HepG2 (cell line): Measurements from ENCODE around the gene OGG1. TPM values are rescaled to one million over a fixed set of nuclear protein-coding genes. Genes with fewer than 3 reads are reported as not detected.
A peak's percentile ranks its signal among the peaks of the same experiment; 100 is the strongest.

Experiments
- FIP1L1 ChIP-seq: fragments of 200-400 bp; formaldehyde crosslinking; IDR thresholded peaks from 2 replicates; pipeline ENCODE4 v1.6.1; 2018; ENCODE audit warnings: low read depth, mild to moderate bottlenecking, low read length, moderate library complexity, borderline replicate concordance; ENCODE audit not compliant: insufficient read depth
- FOXC1 ChIP-seq: sonication (generic); formaldehyde crosslinking; IDR thresholded peaks from 2 replicates; pipeline ENCODE4 v1.8.0; 2022; ENCODE audit warnings: mild to moderate bottlenecking, missing genetic modification reagents, borderline replicate concordance
- GFI1 ChIP-seq: sonication (generic); formaldehyde crosslinking; IDR thresholded peaks from 2 replicates; pipeline ENCODE4 v1.5.0; 2020; ENCODE audit warnings: missing genetic modification reagents, mild to moderate bottlenecking, borderline replicate concordance
- HDAC6 ChIP-seq: fragments of 200-600 bp; sonication (generic); IDR thresholded peaks from 2 replicates; pipeline ENCODE4 v1.7.0; 2017; ENCODE audit warnings: mild to moderate bottlenecking, antibody characterized with exemption, low read length, low read depth
- HNF4G ChIP-seq, 2 experiments: sonication (generic) in 1 of 2; formaldehyde crosslinking in 1 of 2; IDR thresholded peaks; 2 replicates each; pipeline versions ENCODE4 v1.4.0 to v1.6.1; 2011 to 2020; ENCODE audit warnings: borderline replicate concordance in 2 of 2, low read depth in 2 of 2, mild to moderate bottlenecking in 2 of 2, low read length in 1 of 2, missing genetic modification reagents in 1 of 2, moderate library complexity in 1 of 2
- ISX ChIP-seq: sonication (generic); formaldehyde crosslinking; conservative IDR thresholded peaks from 2 replicates; pipeline ENCODE4 v1.5.0; 2020; ENCODE audit warnings: missing genetic modification reagents
- MNT ChIP-seq: fragments of 450-650 bp; IDR thresholded peaks from 2 replicates; pipeline ENCODE4 v1.6.1; 2016
- PRPF4 ChIP-seq: fragments of 200-400 bp; formaldehyde crosslinking; IDR thresholded peaks from 2 replicates; pipeline ENCODE4 v1.6.1; 2016; ENCODE audit warnings: low read length, low read depth; ENCODE audit not compliant: poor library complexity, severe bottlenecking
- STAG1 ChIP-seq: sonication (generic); formaldehyde crosslinking; IDR thresholded peaks from 2 replicates; pipeline ENCODE4 v1.4.0; 2020; ENCODE audit warnings: missing genetic modification reagents
- ZFY ChIP-seq: sonication (generic); formaldehyde crosslinking; IDR thresholded peaks from 2 replicates; pipeline ENCODE4 v1.4.0; 2020; ENCODE audit warnings: missing genetic modification reagents
- ZMYM2 ChIP-seq: sonication (generic); formaldehyde crosslinking; IDR thresholded peaks from 2 replicates; pipeline ENCODE4 v1.8.0; 2022; ENCODE audit warnings: mild to moderate bottlenecking, missing genetic modification reagents
- ZNF280D ChIP-seq: sonication (generic); formaldehyde crosslinking; IDR thresholded peaks from 2 replicates; pipeline ENCODE4 v1.5.1; 2020; ENCODE audit warnings: mild to moderate bottlenecking, missing genetic modification reagents
- ZNF281 ChIP-seq: sonication (generic); formaldehyde crosslinking; IDR thresholded peaks from 2 replicates; pipeline ENCODE4 v1.4.0; 2020; ENCODE audit warnings: missing genetic modification reagents, borderline replicate concordance
- ZNF556 ChIP-seq: sonication (generic); formaldehyde crosslinking; IDR thresholded peaks from 2 replicates; pipeline ENCODE4 v1.4.0; 2020; ENCODE audit warnings: mild to moderate bottlenecking, missing genetic modification reagents, borderline replicate concordance
- ZNF564 ChIP-seq: sonication (generic); formaldehyde crosslinking; IDR thresholded peaks from 2 replicates; pipeline ENCODE4 v1.8.1; 2023; ENCODE audit warnings: mild to moderate bottlenecking, missing genetic modification reagents
- polyA plus RNA-seq, 8 experiments: library from polyadenylated mRNA; depleted of rRNA in 3 of 8; stranded (reverse) in 7 of 8; unstranded in 1 of 8; fragments of >200 nt; fragmentation: Illumina TruSeq in 4 of 8; extraction: Trizol in 4 of 8; gene quantifications; 2 replicates each; pipeline versions ENCODE4 v1.2.1 to v1.2.3, GENCODE V29; 2011 to 2016; ENCODE audit warnings: low read depth in 4 of 8, missing spikeins in 1 of 8, mixed read lengths in 1 of 8; ENCODE audit not compliant: insufficient read depth in 1 of 8
- total RNA-seq, 5 experiments: library from RNA; depleted of rRNA; stranded (reverse); fragments of >200 nt; fragmentation: Illumina TruSeq; extraction: Trizol; gene quantifications; 2 replicates each; pipeline ENCODE4 v1.2.3, GENCODE V29; 2016; ENCODE audit warnings: low read depth in 1 of 5
- TF ChIP-seq, protein P1 (sequence below): sonication (generic); formaldehyde crosslinking; IDR thresholded peaks from 2 replicates; pipeline ENCODE4 v1.4.0; 2020; ENCODE audit warnings: missing genetic modification reagents

The OGG1 gene
- total and polyA plus RNA-seq, 2 of the 13 experiments (the other 11 are each of a cell fraction or from before 2014, with no cell fraction given): 28.7 to 33.2 TPM

DNA sequence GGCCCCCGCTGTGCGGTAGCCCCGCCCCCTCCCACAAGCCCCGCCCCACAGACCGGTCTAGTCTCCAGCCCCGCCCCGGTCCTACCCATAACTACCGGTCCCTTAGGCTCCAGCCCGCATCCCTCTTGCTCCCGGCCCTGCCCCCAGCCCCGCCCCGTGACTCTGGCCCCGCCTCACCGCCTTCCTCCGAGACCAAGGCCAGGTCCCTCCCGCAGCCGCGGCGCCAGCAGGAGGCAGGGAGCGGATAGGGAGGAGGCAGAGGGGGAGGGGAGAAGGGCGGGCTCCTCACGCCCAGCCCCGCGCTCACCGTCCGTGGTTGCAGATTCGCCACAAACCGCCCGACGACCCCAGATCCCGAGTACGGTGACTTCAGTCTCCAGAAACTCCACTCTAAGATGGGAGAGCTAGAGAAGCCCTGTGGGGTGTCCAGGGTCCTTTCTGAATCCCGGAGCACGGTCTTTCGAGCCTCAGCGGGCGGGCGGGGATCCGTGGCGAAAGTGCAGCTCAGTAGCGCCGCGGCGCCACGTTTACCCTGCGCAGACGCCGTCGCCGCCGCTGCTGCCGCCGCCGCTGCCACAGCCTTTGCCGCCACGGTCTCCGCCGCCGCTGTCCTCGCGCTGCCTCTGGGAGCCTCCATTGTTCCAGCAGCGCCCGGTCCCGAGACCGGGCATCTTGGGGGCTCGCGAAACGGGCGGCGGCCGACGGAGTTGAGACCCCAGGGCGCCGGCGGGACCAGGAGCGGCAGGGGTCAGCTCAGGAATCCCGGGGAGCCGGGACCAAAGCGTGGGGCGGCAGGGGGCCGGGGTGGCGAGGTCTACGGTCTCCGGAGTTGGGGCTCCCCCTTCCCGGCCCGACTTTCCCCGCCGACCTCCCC is 18.3 kb upstream of the OGG1 start, which contains the start of gene BRPF1 (continued):
- no peak for TF ChIP-seq MNT
- TF ChIP-seq ZNF280D (CRISPR knock-in tag): no peak
- TF ChIP-seq ZNF556: 0 out of 2 replicates have a peak, but pooled peaks have one; percentile 44
- TF ChIP-seq, protein P1, sequence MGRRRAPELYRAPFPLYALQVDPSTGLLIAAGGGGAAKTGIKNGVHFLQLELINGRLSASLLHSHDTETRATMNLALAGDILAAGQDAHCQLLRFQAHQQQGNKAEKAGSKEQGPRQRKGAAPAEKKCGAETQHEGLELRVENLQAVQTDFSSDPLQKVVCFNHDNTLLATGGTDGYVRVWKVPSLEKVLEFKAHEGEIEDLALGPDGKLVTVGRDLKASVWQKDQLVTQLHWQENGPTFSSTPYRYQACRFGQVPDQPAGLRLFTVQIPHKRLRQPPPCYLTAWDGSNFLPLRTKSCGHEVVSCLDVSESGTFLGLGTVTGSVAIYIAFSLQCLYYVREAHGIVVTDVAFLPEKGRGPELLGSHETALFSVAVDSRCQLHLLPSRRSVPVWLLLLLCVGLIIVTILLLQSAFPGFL (CRISPR knock-in tag): no peak
- TF ChIP-seq ISX: no peak
- TF ChIP-seq FIP1L1: no peak
- TF ChIP-seq STAG1: no peak
- peak; percentile 92 for TF ChIP-seq ZNF281 (CRISPR knock-in tag)
- TF ChIP-seq ZFY (CRISPR knock-in tag): peak; percentile 66
- no peak for TF ChIP-seq GFI1 (CRISPR knock-in tag)
- TF ChIP-seq HNF4G (IDR thresholded peaks at IDR 0.05; ENCODE audit: borderline replicate concordance, low read depth, low read length): no peak
- TF ChIP-seq HNF4G (CRISPR knock-in tag; IDR thresholded peaks at IDR 0.05; ENCODE audit: borderline replicate concordance, low read depth): peak; percentile 46; the same call in 1 of the 2 replicates
- TF ChIP-seq PRPF4: no peak
- peak; percentile 82 for TF ChIP-seq FOXC1 (CRISPR knock-in tag)
- TF ChIP-seq ZNF564 (CRISPR knock-in tag): 0 out of 2 replicates have a peak, but pooled peaks have one; percentile 37
- TF ChIP-seq HDAC6: no peak
- peak; percentile 71 for TF ChIP-seq ZMYM2 (CRISPR knock-in tag)
